ENCODE measurements around the gene NEDD4L. TPM values are rescaled to one million over a fixed set of nuclear protein-coding genes. Genes with fewer than 3 reads are reported as not detected.

The NEDD4L gene
- total and polyA plus RNA-seq, 12 donors = 17.8 to 110 (median 37.6) TPM

DNA sequence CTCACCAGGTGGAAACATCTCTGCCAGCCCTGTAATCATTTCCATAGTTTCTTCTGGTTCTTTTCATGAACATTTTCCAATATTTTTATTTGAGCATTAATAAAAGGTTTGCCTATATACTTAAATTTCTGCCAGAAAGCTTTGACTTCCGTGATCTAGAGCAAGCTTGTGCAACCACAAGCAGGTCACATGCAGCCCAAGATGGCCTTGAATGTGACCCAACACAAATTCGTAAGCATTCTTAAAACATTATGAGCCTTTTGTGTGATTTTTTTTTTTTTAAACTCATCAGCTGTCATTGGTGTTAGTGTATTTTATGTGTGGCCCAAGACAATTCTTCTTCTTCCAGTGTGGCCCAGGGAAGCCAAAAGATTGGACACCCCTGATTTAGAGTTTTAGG, 51.6 kb downstream of the NEDD4L start:
- DNase-seq = peak; percentile 48 to 82 (median 67)
- Histone ChIP-seq H3K4me1 (replicated peaks in 1 of 2) (peaks cover 42 to 52% of the 10 kb centered on the region in 2 donors), H3K9me3 (replicated peaks in 1 of 3) (no peaks in the 10 kb centered on the region), H3K36me3 (replicated peaks in 1 of 2) (no peaks in the 10 kb centered on the region), H3K4me3 (no peak overlapping the region), H3K27me3 (no peaks in the 10 kb centered on the region), H3K27ac (peak overlapping the region in 3 of 5 donors; percentile 45 to 81 (median 61))
- TF ChIP-seq POLR2A (IDR thresholded peaks at IDR 0.05) = no peak
- TF ChIP-seq, protein P1, sequence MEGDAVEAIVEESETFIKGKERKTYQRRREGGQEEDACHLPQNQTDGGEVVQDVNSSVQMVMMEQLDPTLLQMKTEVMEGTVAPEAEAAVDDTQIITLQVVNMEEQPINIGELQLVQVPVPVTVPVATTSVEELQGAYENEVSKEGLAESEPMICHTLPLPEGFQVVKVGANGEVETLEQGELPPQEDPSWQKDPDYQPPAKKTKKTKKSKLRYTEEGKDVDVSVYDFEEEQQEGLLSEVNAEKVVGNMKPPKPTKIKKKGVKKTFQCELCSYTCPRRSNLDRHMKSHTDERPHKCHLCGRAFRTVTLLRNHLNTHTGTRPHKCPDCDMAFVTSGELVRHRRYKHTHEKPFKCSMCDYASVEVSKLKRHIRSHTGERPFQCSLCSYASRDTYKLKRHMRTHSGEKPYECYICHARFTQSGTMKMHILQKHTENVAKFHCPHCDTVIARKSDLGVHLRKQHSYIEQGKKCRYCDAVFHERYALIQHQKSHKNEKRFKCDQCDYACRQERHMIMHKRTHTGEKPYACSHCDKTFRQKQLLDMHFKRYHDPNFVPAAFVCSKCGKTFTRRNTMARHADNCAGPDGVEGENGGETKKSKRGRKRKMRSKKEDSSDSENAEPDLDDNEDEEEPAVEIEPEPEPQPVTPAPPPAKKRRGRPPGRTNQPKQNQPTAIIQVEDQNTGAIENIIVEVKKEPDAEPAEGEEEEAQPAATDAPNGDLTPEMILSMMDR (IDR thresholded peaks at IDR 0.05) = no peak
- 33 to 48% (median 41%) methylated on average over 2 of the region's 2 CpGs for WGBS, 4 donors
- intact Hi-C loops (cut with DNase I) = no loop called here

DNA sequence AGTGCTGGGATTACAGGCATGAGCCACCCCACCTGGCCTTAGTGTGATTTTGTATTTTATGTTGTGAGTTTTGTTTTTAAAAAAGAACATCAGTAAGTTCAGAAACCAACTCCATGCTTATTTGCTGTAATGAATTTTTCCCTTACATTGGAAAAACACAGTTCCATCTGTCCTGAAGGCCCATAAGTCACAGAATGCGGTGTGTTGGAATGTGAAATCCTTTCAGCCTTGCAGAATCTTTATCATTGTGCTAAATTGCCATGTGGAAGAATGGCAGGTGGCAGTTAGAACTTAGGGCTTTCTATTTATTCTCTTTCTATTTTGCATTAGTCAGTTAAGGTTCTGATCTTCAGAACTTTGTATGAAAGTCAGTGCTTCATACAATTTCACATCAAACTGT, 52.6 kb downstream of the NEDD4L start:
- H3K4me1 ChIP-seq (replicated peaks in 1 of 2) = peaks cover 34 to 45% of the 10 kb centered on the region in 2 donors
- TF ChIP-seq, protein P1 (IDR thresholded peaks at IDR 0.05) = no peak
- TF ChIP-seq POLR2A (IDR thresholded peaks at IDR 0.05) = no peak
- peak overlapping the region in 1 of 4 donors; percentile 3 for H3K4me3 ChIP-seq
- no peaks in the 10 kb centered on the region for H3K9me3 ChIP-seq (replicated peaks in 1 of 3)
- 34 to 64% (median 44%) methylated on average over 1 of the region's 1 CpG for WGBS, 4 donors
- no peaks in the 10 kb centered on the region for H3K27me3 ChIP-seq
- H3K27ac ChIP-seq = peak overlapping the region; percentile 75 to 91 (median 80)
- H3K36me3 ChIP-seq (replicated peaks in 1 of 2) = no peaks in the 10 kb centered on the region
- intact Hi-C loops (cut with DNase I) = no loop called here
- DNase-seq = no peak

DNA sequence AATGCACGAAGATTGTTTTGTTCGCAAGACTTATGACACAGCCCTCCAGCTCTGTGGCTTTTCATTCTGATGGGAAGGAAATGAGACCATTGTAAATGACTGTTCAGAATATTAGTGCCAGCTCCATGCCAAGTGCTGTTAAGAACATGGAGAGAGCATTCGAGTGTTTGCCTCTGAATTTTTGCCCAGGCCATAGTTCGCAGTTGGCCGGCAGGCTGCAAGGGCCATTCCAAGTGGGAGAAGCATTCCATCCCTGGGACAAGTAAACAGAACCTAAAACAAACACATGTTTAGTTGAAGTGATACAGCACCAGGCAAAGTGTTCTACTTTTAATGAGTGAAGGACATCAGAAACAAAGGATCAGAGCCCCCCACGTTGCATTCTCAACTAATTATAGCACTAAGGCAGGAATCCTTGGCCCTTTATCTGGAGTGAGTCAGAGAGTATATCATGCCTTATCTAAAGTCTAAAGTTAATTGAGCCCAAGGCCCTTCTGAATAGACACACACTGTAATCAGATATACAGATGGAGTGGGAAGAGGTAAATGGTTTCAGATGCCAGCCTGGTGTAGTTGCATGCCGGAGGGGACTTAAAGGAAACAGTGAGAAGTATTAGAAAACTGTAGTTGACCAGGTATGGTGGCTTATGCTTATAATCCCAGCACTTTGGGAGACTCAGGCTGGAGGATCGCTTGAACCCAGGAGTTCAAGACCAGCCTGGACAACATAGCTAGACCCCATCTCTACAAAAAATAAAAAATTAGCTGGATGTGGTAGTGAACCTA, 53.3 kb downstream of the NEDD4L start:
- peak in 3 of 7 donors; percentile 25 to 45 (median 28) for DNase-seq
- WGBS, 4 donors = 30 to 37% (median 32%) methylated on average over 6 to 8 of the region's 8 CpGs
- TF ChIP-seq, protein P1 (IDR thresholded peaks at IDR 0.05) = no peak
- peak in 1 of 2 donors; percentile 2 for TF ChIP-seq POLR2A (IDR thresholded peaks at IDR 0.05)

DNA sequence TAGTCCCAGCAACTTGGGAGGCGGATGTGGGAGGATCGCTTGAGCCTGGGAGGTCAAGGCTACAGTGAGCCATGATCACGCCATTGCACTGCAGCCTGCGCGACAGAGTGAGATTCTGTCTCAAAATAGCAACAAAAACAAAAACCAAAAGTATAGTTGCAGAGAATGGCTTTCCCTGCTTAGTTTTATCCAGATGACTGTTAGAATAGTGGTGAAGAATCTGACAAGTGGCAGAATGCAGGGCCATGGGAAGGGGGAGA, 53.8 kb downstream of the NEDD4L start:
- WGBS, 4 donors = 36 to 61% (median 44%) methylated on average over 5 of the region's 5 CpGs
- peak; percentile 42 to 71 (median 59) for DNase-seq

More for the DNA sequence above, 53.3 kb downstream of the NEDD4L start:
- Histone ChIP-seq H3K27me3 (no peaks in the 10 kb centered on the region), H3K4me3 (peak overlapping the region in 1 of 4 donors; percentile 3), H3K27ac (peak overlapping the region; percentile 75 to 91 (median 80)), H3K4me1 (replicated peaks in 1 of 2) (peaks cover 32 to 42% of the 10 kb centered on the region in 2 donors), H3K9me3 (replicated peaks in 1 of 3) (no peaks in the 10 kb centered on the region), H3K36me3 (replicated peaks in 1 of 2) (no peaks in the 10 kb centered on the region)
- intact Hi-C loops (cut with DNase I) = no loop called here

More for the DNA sequence above, 53.8 kb downstream of the NEDD4L start:
- TF ChIP-seq, protein P1 (IDR thresholded peaks at IDR 0.05) = no peak
- TF ChIP-seq POLR2A (IDR thresholded peaks at IDR 0.05) = peak in 1 of 2 donors; percentile 13
- Histone ChIP-seq H3K27me3 (no peaks in the 10 kb centered on the region), H3K36me3 (replicated peaks in 1 of 2) (no peaks in the 10 kb centered on the region), H3K27ac (peak overlapping the region; percentile 75 to 91 (median 80)), H3K4me3 (no peak overlapping the region), H3K4me1 (replicated peaks in 1 of 2) (peaks cover 32 to 46% of the 10 kb centered on the region in 2 donors), H3K9me3 (replicated peaks in 1 of 3) (no peaks in the 10 kb centered on the region)
- intact Hi-C loops (cut with DNase I) = no loop called here

Measured in adrenal gland (tissue), 12 donors.